ENCODE measurements around the gene EPB41.

DNA sequence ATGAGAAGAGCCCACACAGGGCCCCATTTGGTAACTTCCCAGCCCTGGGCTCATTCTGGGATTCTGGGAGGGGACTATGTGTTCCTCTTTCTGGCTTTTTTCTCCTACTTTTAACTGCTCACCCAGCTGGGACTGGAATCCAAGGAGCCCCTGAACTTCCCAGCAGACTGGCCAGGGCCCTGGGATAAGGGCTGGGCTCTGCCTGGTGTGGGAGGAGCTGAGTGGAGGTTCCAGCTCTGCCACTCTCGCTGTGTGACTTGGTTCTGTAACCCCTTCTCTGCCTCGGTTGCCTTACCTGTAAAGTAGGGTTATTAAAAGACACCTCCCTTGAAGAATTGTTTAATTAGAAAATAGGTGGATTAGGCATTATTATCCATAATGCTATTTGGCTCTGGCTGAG, 19.6 kb upstream of the EPB41 start:
- TF ChIP-seq RFX5 (IDR thresholded peaks at IDR 0.05; ENCODE audit: low read depth, low read length) (no peak), RCOR1 (IDR thresholded peaks at IDR 0.05; ENCODE audit: insufficient replicate concordance, low read length) (no peak), MXI1 (IDR thresholded peaks at IDR 0.05; ENCODE audit: borderline replicate concordance, low read depth, low read length) (no peak), MAFK (IDR thresholded peaks at IDR 0.05; ENCODE audit: low read depth, low read length) (no peak), CEBPB (IDR thresholded peaks at IDR 0.05; ENCODE audit: low read depth, low read length) (no peak), POLR2A (IDR thresholded peaks at IDR 0.05; ENCODE audit: low read depth, low read length) (no peak)
- TF ChIP-seq, protein P1, sequence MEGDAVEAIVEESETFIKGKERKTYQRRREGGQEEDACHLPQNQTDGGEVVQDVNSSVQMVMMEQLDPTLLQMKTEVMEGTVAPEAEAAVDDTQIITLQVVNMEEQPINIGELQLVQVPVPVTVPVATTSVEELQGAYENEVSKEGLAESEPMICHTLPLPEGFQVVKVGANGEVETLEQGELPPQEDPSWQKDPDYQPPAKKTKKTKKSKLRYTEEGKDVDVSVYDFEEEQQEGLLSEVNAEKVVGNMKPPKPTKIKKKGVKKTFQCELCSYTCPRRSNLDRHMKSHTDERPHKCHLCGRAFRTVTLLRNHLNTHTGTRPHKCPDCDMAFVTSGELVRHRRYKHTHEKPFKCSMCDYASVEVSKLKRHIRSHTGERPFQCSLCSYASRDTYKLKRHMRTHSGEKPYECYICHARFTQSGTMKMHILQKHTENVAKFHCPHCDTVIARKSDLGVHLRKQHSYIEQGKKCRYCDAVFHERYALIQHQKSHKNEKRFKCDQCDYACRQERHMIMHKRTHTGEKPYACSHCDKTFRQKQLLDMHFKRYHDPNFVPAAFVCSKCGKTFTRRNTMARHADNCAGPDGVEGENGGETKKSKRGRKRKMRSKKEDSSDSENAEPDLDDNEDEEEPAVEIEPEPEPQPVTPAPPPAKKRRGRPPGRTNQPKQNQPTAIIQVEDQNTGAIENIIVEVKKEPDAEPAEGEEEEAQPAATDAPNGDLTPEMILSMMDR (conservative IDR thresholded peaks at IDR 0.05; ENCODE audit: low read depth, low read length), result no peak
- TF ChIP-seq, protein P2, sequence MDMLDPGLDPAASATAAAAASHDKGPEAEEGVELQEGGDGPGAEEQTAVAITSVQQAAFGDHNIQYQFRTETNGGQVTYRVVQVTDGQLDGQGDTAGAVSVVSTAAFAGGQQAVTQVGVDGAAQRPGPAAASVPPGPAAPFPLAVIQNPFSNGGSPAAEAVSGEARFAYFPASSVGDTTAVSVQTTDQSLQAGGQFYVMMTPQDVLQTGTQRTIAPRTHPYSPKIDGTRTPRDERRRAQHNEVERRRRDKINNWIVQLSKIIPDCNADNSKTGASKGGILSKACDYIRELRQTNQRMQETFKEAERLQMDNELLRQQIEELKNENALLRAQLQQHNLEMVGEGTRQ (IDR thresholded peaks at IDR 0.05; ENCODE audit: low read depth, low read length), result no peak

Data from IMR-90 (cell line).